Endodermal cell (in vitro differentiated cells): ENCODE results near the gene CLCNKB. TPM values are rescaled to one million over a fixed set of nuclear protein-coding genes. Genes with fewer than 3 reads are reported as not detected.
"Not testable (repeated sequence)": the region's sequence is repeated elsewhere in the genome, so short reads cannot be mapped to it uniquely, and the experiment has no call there.

Experiments used
- DNase-seq: peaks from one replicate; pipeline ENCODE4 v3.0.0-alpha.2; 2017
- H3K27ac ChIP-seq: 2 replicates; pipeline ENCODE4 v1.5.1; 2013; ENCODE audit warnings: mild to moderate bottlenecking, low read depth, low read length, moderate library complexity
- H3K27me3 ChIP-seq: 2 replicates; pipeline ENCODE4 v1.6.1; 2013; ENCODE audit warnings: mild to moderate bottlenecking, low read length, moderate library complexity; ENCODE audit not compliant: insufficient read depth, control insufficient read depth, poor library complexity, severe bottlenecking
- H3K36me3 ChIP-seq: 2 replicates; pipeline ENCODE4 v1.7.0; 2013; ENCODE audit warnings: mild to moderate bottlenecking, low read length, moderate library complexity; ENCODE audit not compliant: control insufficient read depth, insufficient read depth
- H3K4me1 ChIP-seq: one replicate; pipeline ENCODE4 v1.7.0; 2013; ENCODE audit warnings: low read length; ENCODE audit not compliant: control insufficient read depth, insufficient read depth
- H3K4me3 ChIP-seq: 2 replicates; pipeline ENCODE4 v1.5.1; 2013; ENCODE audit warnings: mild to moderate bottlenecking, low read length, moderate library complexity
- H3K9ac ChIP-seq: 2 replicates; pipeline ENCODE4 v1.6.1; 2013; ENCODE audit warnings: mild to moderate bottlenecking, low read length, moderate library complexity; ENCODE audit not compliant: poor library complexity, severe bottlenecking; ENCODE audit errors: extremely low read depth
- H3K9me3 ChIP-seq: 2 replicates; pipeline ENCODE4 v1.6.1; 2013; ENCODE audit warnings: mild to moderate bottlenecking, low read length, moderate library complexity; ENCODE audit not compliant: control insufficient read depth
- H3K27ac Mint-ChIP-seq: 2 replicates; pipeline ENCODE4 v1.8.0; 2020; ENCODE audit warnings: mixed read lengths
- H3K27me3 Mint-ChIP-seq: 2 replicates; pipeline ENCODE4 v1.8.0; 2021; ENCODE audit warnings: mild to moderate bottlenecking, mixed read lengths; ENCODE audit not compliant: insufficient read depth
- H3K36me3 Mint-ChIP-seq: 2 replicates; pipeline ENCODE4 v1.8.0; 2020; ENCODE audit warnings: low read depth, mixed read lengths
- H3K4me1 Mint-ChIP-seq: 2 replicates; pipeline ENCODE4 v1.8.0; 2020; ENCODE audit warnings: mixed read lengths
- H3K4me3 Mint-ChIP-seq: 2 replicates; pipeline ENCODE4 v1.8.0; 2020; ENCODE audit warnings: mild to moderate bottlenecking, moderate library complexity, mixed read lengths
- H3K9me3 Mint-ChIP-seq: 2 replicates; pipeline ENCODE4 v1.8.0; 2020; ENCODE audit warnings: mild to moderate bottlenecking, mixed read lengths
- WGBS, 2 experiments: methylation state at CpG; one replicate each; pipeline versions ENCODE4 v1.1.5 to v1.1.7; 2013; ENCODE audit warnings: missing lambda C conversion rate in 2 of 2, mixed read lengths in 1 of 2; ENCODE audit not compliant: insufficient coverage in 1 of 2, insufficient read length in 1 of 2; 5-methylcytosine and 5-hydroxymethylcytosine counted together
- total RNA-seq, 2 donors: library from RNA; stranded (reverse); fragmentation: NEBNext Ultra II Directional in 1 of 2; extraction: Animal tissue kit (Norgen Biotek cat#: 25700) in 1 of 2; gene quantifications; 2 replicates in 1 of 2; 3 replicates in 1 of 2; pipeline ENCODE4 v1.2.1, GENCODE V29; 2021
- TF ChIP-seq, protein P1 (sequence below): fragments of 200-600 bp; sonication (generic); conservative IDR thresholded peaks from 2 replicates; pipeline ENCODE4 v1.5.0; 2021; ENCODE audit warnings: antibody characterized with exemption, mild to moderate bottlenecking

Gene CLCNKB
- total RNA-seq, 2 donors from 2014 or later, result 3.6 to 3.7 TPM

DNA sequence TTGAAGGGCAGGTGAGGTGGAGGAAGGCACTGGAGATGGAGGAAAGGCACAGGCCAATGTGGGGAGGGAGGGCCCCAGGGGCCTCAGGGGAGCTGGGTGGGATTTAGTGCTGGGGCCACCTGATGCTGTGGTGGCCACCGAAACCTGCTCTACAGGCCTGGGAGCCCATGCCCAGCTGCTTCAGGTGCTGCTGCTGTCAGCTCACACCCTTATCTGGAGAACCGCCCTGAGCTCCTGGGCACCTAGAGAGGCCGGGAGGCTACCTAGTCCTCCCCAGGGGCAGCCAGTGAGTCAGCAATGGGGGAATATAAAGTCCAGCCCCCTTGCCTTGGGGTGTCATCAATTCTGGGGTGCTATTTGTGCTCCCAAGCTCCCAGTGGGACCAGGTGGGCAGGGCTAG is 17.7 kb downstream of the CLCNKB start:
- Mint-ChIP-seq H3K9me3 (no peaks in the 10 kb centered on the region), H3K36me3 (no peaks in the 10 kb centered on the region), H3K27ac (no peak overlapping the region), H3K4me3 (no peak overlapping the region), H3K27me3 (peaks cover 15% of the 10 kb centered on the region), H3K4me1 (peaks cover 18% of the 10 kb centered on the region)
- TF ChIP-seq, protein P1, sequence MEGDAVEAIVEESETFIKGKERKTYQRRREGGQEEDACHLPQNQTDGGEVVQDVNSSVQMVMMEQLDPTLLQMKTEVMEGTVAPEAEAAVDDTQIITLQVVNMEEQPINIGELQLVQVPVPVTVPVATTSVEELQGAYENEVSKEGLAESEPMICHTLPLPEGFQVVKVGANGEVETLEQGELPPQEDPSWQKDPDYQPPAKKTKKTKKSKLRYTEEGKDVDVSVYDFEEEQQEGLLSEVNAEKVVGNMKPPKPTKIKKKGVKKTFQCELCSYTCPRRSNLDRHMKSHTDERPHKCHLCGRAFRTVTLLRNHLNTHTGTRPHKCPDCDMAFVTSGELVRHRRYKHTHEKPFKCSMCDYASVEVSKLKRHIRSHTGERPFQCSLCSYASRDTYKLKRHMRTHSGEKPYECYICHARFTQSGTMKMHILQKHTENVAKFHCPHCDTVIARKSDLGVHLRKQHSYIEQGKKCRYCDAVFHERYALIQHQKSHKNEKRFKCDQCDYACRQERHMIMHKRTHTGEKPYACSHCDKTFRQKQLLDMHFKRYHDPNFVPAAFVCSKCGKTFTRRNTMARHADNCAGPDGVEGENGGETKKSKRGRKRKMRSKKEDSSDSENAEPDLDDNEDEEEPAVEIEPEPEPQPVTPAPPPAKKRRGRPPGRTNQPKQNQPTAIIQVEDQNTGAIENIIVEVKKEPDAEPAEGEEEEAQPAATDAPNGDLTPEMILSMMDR, result no peak
- Histone ChIP-seq H3K9ac (no peak overlapping the region), H3K27me3 (no peaks in the 10 kb centered on the region), H3K4me3 (no peak overlapping the region), H3K9me3 (no peaks in the 10 kb centered on the region), H3K36me3 (no peaks in the 10 kb centered on the region), H3K27ac (no peak overlapping the region), H3K4me1 (no peaks in the 10 kb centered on the region)
- 85 to 100% methylated on average over 3 of the region's 3 CpGs for WGBS, 2 experiments
- no peak for DNase-seq

DNA sequence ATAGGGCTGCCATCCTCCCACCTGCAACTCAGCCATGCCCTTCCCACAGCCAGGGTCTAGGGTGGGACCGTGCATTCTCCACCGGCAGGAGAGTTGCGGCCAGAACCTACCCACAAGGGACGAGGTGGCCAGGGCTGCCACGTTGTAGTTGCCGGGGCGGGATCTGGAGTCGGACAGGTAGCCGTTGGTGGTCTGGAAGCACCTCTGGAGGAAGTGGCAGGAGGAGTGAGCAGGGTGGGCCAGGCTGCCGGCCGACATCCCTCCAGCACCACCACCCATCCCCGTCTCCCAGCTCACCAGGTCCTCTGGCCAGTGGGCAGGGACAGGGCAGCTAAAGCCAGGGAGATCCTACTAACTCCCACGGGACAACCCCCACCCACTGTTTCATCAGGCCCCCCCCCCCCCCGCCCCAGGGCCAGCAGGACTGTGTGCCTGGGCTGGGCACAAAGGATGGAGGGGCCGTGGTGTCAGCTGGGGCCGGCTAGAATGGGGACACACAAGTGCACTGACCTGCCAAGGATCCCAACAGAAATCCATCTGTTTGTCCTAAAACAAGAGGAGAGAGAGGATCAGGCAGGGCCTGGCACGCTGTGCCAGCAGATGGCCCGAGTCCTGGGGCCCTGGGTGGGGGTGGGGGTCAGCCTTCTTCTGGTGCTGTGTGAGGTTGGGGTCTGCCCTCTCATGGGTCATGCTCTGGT is 18.6 kb downstream of the CLCNKB start:
- Mint-ChIP-seq H3K27me3 (peaks cover 16% of the 10 kb centered on the region), H3K4me1 (peaks cover 18% of the 10 kb centered on the region)
- H3K9me3 ChIP-seq, H3K4me1 ChIP-seq, H3K4me3 Mint-ChIP-seq, H3K4me3 ChIP-seq, DNase-seq, H3K36me3 ChIP-seq, H3K36me3 Mint-ChIP-seq, H3K9me3 Mint-ChIP-seq, H3K27me3 ChIP-seq, H3K27ac Mint-ChIP-seq, H3K27ac ChIP-seq, H3K9ac ChIP-seq: not testable (repeated sequence)
- WGBS, 2 experiments, result 86 to 93% methylated on average over 3 to 14 of the region's 18 CpGs

DNA sequence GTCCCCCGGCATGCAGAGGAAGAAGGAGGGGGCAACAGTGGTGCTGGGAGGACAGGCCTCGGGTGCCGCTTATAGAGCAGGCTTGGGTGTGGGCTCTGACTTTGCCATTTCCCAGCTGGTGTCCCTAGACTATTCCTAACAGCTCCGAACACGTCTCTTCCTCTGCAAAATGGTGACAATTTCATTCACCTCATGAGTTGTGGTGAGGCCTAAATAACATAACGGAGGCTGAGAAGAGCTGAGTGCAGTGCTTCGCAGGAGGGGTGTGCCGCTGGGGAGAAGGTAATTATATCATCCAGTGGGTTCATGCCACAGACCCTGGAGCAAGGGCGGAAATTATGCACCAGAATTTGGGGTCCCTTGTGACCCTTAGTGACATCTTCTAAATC is 19.1 kb downstream of the CLCNKB start:
- not testable (repeated sequence) for H3K27me3 ChIP-seq, H3K9me3 ChIP-seq, H3K36me3 ChIP-seq, H3K4me1 ChIP-seq, H3K27ac ChIP-seq, H3K27ac Mint-ChIP-seq, H3K36me3 Mint-ChIP-seq, H3K4me3 ChIP-seq, DNase-seq, H3K9ac ChIP-seq, H3K9me3 Mint-ChIP-seq, H3K4me3 Mint-ChIP-seq
- H3K4me1 Mint-ChIP-seq, result peaks cover 18% of the 10 kb centered on the region
- WGBS, 2 experiments, result 93 to 95% methylated on average over 6 to 9 of the region's 9 CpGs
- H3K27me3 Mint-ChIP-seq, result peaks cover 21% of the 10 kb centered on the region

DNA sequence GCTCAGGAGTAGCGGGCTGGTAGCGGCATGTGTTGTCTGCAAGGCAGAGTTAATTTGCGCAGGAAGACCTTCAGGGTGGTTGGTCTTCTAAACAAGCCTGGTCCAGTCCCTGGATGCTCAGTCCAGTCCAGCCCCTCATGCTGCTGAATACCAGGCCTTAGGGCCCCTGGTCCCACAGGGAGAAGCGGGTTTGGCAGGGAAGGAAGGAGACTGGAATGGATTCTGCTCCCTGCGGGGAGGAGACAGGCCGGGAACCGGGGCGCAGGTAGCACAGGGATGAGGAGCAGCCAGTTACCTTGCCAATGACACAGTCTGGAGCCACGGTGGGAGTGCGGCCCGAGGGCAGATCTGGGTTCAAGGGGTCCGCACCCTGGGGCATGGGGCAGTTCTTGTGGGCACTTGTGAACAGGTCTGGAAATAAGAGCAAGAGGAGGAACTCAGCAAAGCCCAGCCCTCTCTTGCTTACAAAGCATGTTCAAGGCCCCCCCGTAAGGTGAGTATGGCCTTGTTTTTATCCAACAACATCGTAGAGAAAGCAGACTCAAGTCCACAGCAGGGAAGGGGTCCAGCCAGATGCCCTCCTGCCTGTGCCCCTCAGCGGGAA is 19.7 kb downstream of the CLCNKB start:
- no peak overlapping the region for H3K9ac ChIP-seq
- TF ChIP-seq, protein P1, result no peak
- H3K36me3 ChIP-seq, result no peaks in the 10 kb centered on the region
- no peak overlapping the region for H3K4me3 ChIP-seq
- no peaks in the 10 kb centered on the region for H3K9me3 ChIP-seq
- Mint-ChIP-seq H3K36me3 (no peaks in the 10 kb centered on the region), H3K27ac (no peak overlapping the region), H3K9me3 (no peaks in the 10 kb centered on the region), H3K4me1 (peaks cover 18% of the 10 kb centered on the region), H3K27me3 (peaks cover 21% of the 10 kb centered on the region), H3K4me3 (no peak overlapping the region)
- no peaks in the 10 kb centered on the region for H3K27me3 ChIP-seq
- DNase-seq, result no peak
- 90 to 91% methylated on average over 12 to 15 of the region's 15 CpGs for WGBS, 2 experiments
- H3K4me1 ChIP-seq, result no peaks in the 10 kb centered on the region
- H3K27ac ChIP-seq, result no peak overlapping the region
